22Rv1 (cell line): ENCODE measurements around the gene AMBRA1.

Experiments used
- CTCF ChIP-seq: fragments of 450-650 bp; IDR thresholded peaks from 2 replicates; pipeline ENCODE4 v1.5.1; 2017; ENCODE audit warnings: mild to moderate bottlenecking
- ZFX ChIP-seq: fragments of 450-650 bp; IDR thresholded peaks from 2 replicates; pipeline ENCODE4 v1.6.1; 2017; ENCODE audit warnings: antibody characterized with exemption, borderline replicate concordance

DNA sequence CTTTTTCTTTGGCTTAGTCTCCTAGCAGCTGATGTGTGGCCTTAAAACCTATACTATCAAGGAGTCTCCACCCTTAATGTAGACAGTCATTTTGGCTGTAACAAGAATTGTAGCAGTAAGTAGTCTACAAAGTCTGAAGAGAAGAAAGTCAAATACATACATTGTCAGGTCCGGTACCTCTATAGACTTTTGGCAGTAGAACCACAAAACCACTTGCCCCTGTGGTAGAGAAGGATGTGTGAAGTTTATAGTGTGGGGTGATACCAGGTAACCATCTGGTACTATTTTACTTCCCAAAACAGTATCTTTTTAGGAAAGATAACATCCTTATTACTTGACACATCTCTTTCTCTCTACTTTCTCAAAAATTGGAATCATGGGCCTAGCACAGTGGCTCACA lies 38.7 kb upstream of the AMBRA1 start:
- TF ChIP-seq CTCF (no peak), ZFX (no peak)
